A549 (cell line): Measurements from ENCODE around the gene BPIFA3.

ENCODE experiments used
- CEBPB ChIP-seq, 2 experiments: fragments of >200 bp in 1 of 2; sonication (Bioruptor Twin) in 1 of 2; formaldehyde crosslinking in 1 of 2; IDR thresholded peaks; 2 replicates each; pipeline ENCODE4 v1.6.1; 2012 to 2016
- CTCF ChIP-seq: fragments of >200 bp; sonication (Bioruptor Twin); formaldehyde crosslinking; IDR thresholded peaks from 3 replicates; pipeline ENCODE4 v1.5.1; 2016
- E2F6 ChIP-seq: IDR thresholded peaks from 2 replicates; pipeline ENCODE4 v1.6.1; 2012; ENCODE audit warnings: low read depth, borderline replicate concordance
- ELK1 ChIP-seq: fragments of 150-350 bp; IDR thresholded peaks from 2 replicates; pipeline ENCODE4 v1.6.1; 2014; ENCODE audit warnings: low read depth, mild to moderate bottlenecking, low read length
- HDAC2 ChIP-seq: fragments of 200-600 bp; sonication (generic); IDR thresholded peaks from 2 replicates; pipeline ENCODE4 v1.6.1; 2016
- MAX ChIP-seq: IDR thresholded peaks from 2 replicates; pipeline ENCODE4 v1.6.1; 2012
- PBX3 ChIP-seq: IDR thresholded peaks from 2 replicates; pipeline ENCODE4 v1.6.1; 2012
- PHF8 ChIP-seq: fragments of 200-600 bp; sonication (generic); IDR thresholded peaks from 2 replicates; pipeline ENCODE4 v1.6.1; 2016; ENCODE audit warnings: low read depth, mild to moderate bottlenecking, antibody characterized with exemption, moderate library complexity, borderline replicate concordance
- POLR2A ChIP-seq: IDR thresholded peaks from 2 replicates; pipeline ENCODE4 v1.6.1; 2012; ENCODE audit warnings: mild to moderate bottlenecking, low read length
- REST ChIP-seq: fragments of 200-600 bp; sonication (generic); IDR thresholded peaks from 2 replicates; pipeline ENCODE4 v1.6.1; 2016; ENCODE audit warnings: antibody characterized with exemption, mild to moderate bottlenecking, moderate library complexity
- RFX5 ChIP-seq: fragments of 450-650 bp; IDR thresholded peaks from 2 replicates; pipeline ENCODE4 v1.7.1; 2014; ENCODE audit warnings: antibody characterized with exemption, mild to moderate bottlenecking, moderate library complexity
- SREBF2 ChIP-seq: fragments of 450-650 bp; IDR thresholded peaks from 2 replicates; pipeline ENCODE4 v1.6.1; 2014; ENCODE audit warnings: mild to moderate bottlenecking, moderate library complexity
- ZNF302 ChIP-seq: fragments of 250-450 bp; sonication (Bioruptor Pico); IDR thresholded peaks from 2 replicates; pipeline ENCODE4 v1.9.0; 2021; ENCODE audit warnings: inconsistent platforms, mild to moderate bottlenecking, moderate library complexity

GRCh38 chr20:33272155-33272873, 55.2 kb downstream of the BPIFA3 start:
- no peak for TF ChIP-seq PHF8
- TF ChIP-seq SREBF2 = no peak
- TF ChIP-seq POLR2A = no peak
- no peak for TF ChIP-seq PBX3
- TF ChIP-seq RFX5 = no peak
- TF ChIP-seq MAX = no peak
- TF ChIP-seq REST = no peak
- TF ChIP-seq CEBPB (IDR thresholded peaks at IDR 0.05) = no peak
- TF ChIP-seq HDAC2 = no peak
- no peak for TF ChIP-seq E2F6
- TF ChIP-seq ELK1 = no peak
- TF ChIP-seq CTCF = no peak
- no peak for TF ChIP-seq ZNF302 (CRISPR knock-in tag)
